OCI-LY1 (cell line): ENCODE results near the gene NEXN.

ENCODE experiments used
- H2AFZ ChIP-seq: fragments of 200-600 bp; sonication (generic), shearing (Covaris generic); 2 replicates; pipeline ENCODE4 v1.6.0; 2014; ENCODE audit warnings: antibody characterized with exemption, mild to moderate bottlenecking, low read length
- H3F3A ChIP-seq: fragments of 200-600 bp; sonication (generic), shearing (Covaris generic); 2 replicates; pipeline ENCODE4 v1.6.0; 2014; ENCODE audit warnings: mild to moderate bottlenecking, antibody characterized with exemption, low read length, moderate library complexity; ENCODE audit not compliant: insufficient read depth
- H3K27ac ChIP-seq: fragments of 200-600 bp; sonication (generic); 2 replicates; pipeline ENCODE4 v1.5.1; 2014; ENCODE audit warnings: low read length, mixed run types, mild to moderate bottlenecking, low read depth; ENCODE audit not compliant: poor library complexity, severe bottlenecking
- H3K27me3 ChIP-seq: fragments of 200-600 bp; sonication (generic); 2 replicates; pipeline ENCODE4 v1.6.0; 2014; ENCODE audit warnings: antibody characterized with exemption, mild to moderate bottlenecking, low read length, moderate library complexity; ENCODE audit not compliant: insufficient read depth
- H3K36me3 ChIP-seq: fragments of 200-600 bp; sonication (generic); 2 replicates; pipeline ENCODE4 v1.6.1; 2014; ENCODE audit warnings: mild to moderate bottlenecking, antibody characterized with exemption, low read length, moderate library complexity, mixed read lengths; ENCODE audit not compliant: insufficient read depth
- H3K4me1 ChIP-seq: fragments of 200-600 bp; sonication (generic); 2 replicates; pipeline ENCODE4 v1.5.1; 2014; ENCODE audit warnings: mild to moderate bottlenecking, low read length, moderate library complexity; ENCODE audit not compliant: insufficient read depth, severe bottlenecking
- H3K4me2 ChIP-seq: fragments of 200-600 bp; sonication (generic), shearing (Covaris generic); 2 replicates; pipeline ENCODE4 v1.6.1; 2014; ENCODE audit warnings: low read length
- H3K4me3 ChIP-seq: fragments of 200-600 bp; sonication (generic); 2 replicates; pipeline ENCODE4 v1.5.1; 2014; ENCODE audit warnings: low read length, low read depth, mild to moderate bottlenecking, mixed read lengths; ENCODE audit not compliant: poor library complexity, severe bottlenecking
- H3K79me2 ChIP-seq: fragments of 200-600 bp; shearing (Covaris generic); 2 replicates; pipeline ENCODE4 v1.6.1; 2016; ENCODE audit warnings: mixed run types, low read length, mixed read lengths; ENCODE audit not compliant: insufficient read depth
- H3K9ac ChIP-seq: fragments of 200-600 bp; sonication (generic), shearing (Covaris generic); 2 replicates; pipeline ENCODE4 v1.6.1; 2014; ENCODE audit warnings: mild to moderate bottlenecking, low read length, mixed read lengths
- H3K9me2 ChIP-seq: fragments of 200-600 bp; sonication (generic), shearing (Covaris generic); 2 replicates; pipeline ENCODE4 v1.6.1; 2014; ENCODE audit warnings: low read depth, mild to moderate bottlenecking, low read length, mixed read lengths
- H3K9me3 ChIP-seq: fragments of 200-600 bp; shearing (Covaris generic); 2 replicates; pipeline ENCODE4 v1.6.1; 2014; ENCODE audit warnings: low read length, mixed read lengths
- H4K20me1 ChIP-seq: fragments of 200-600 bp; sonication (generic), shearing (Covaris generic); 2 replicates; pipeline ENCODE4 v1.6.0; 2016; ENCODE audit warnings: mild to moderate bottlenecking, low read length; ENCODE audit not compliant: insufficient read depth
- EZH2 ChIP-seq: fragments of 200-600 bp; sonication (generic), shearing (Covaris generic); IDR thresholded peaks from 2 replicates; pipeline ENCODE4 v1.8.0; 2017; ENCODE audit warnings: borderline replicate concordance, mixed run types, mild to moderate bottlenecking, antibody characterized with exemption, low read length, moderate library complexity, mixed read lengths
- TF ChIP-seq, protein P1 (sequence below): fragments of 200-600 bp; sonication (generic), shearing (Covaris generic); IDR thresholded peaks from 2 replicates; pipeline ENCODE4 v1.5.1; 2017; ENCODE audit warnings: mild to moderate bottlenecking, antibody characterized with exemption, low read length, moderate library complexity, mixed read lengths

Gene NEXN

DNA sequence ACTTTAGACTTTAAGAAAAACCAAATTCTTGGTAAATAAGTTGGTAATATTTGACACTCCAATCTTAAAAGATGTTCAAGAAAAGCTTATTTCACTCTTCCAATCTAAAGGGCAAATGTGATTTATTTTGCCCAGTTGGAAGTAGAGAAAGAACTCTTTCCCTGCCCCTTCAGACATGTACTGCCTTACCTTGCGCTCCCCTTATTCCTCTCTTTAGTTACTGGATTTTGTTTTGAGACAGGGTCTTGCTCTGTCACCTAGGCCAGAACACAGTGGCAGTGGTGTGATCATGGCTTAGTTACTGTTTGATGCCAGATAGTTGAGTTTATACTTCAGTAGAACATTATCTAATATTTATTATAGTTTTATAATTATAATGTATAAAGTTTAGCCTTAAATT is 62.9 kb downstream of the NEXN start:
- H3K9ac ChIP-seq = no peak overlapping the region
- H3K4me2 ChIP-seq = no peak overlapping the region
- peaks cover 8% of the 10 kb centered on the region; the same call in 1 of the 2 replicates for H3K79me2 ChIP-seq
- no peaks in the 10 kb centered on the region for H3K9me3 ChIP-seq
- no peaks in the 10 kb centered on the region for H3K9me2 ChIP-seq
- H3K27me3 ChIP-seq = no peaks in the 10 kb centered on the region
- H3K4me1 ChIP-seq = peaks cover 16% of the 10 kb centered on the region
- no peak overlapping the region for H3K27ac ChIP-seq
- no peak overlapping the region for H2AFZ ChIP-seq
- H3F3A ChIP-seq = no peaks in the 10 kb centered on the region
- TF ChIP-seq EZH2 = no peak
- TF ChIP-seq, protein P1, sequence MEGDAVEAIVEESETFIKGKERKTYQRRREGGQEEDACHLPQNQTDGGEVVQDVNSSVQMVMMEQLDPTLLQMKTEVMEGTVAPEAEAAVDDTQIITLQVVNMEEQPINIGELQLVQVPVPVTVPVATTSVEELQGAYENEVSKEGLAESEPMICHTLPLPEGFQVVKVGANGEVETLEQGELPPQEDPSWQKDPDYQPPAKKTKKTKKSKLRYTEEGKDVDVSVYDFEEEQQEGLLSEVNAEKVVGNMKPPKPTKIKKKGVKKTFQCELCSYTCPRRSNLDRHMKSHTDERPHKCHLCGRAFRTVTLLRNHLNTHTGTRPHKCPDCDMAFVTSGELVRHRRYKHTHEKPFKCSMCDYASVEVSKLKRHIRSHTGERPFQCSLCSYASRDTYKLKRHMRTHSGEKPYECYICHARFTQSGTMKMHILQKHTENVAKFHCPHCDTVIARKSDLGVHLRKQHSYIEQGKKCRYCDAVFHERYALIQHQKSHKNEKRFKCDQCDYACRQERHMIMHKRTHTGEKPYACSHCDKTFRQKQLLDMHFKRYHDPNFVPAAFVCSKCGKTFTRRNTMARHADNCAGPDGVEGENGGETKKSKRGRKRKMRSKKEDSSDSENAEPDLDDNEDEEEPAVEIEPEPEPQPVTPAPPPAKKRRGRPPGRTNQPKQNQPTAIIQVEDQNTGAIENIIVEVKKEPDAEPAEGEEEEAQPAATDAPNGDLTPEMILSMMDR = no peak
- H3K4me3 ChIP-seq = no peak overlapping the region
- H4K20me1 ChIP-seq = peaks cover 3% of the 10 kb centered on the region; the same call in 1 of the 2 replicates
- peaks cover 98% of the 10 kb centered on the region for H3K36me3 ChIP-seq

DNA sequence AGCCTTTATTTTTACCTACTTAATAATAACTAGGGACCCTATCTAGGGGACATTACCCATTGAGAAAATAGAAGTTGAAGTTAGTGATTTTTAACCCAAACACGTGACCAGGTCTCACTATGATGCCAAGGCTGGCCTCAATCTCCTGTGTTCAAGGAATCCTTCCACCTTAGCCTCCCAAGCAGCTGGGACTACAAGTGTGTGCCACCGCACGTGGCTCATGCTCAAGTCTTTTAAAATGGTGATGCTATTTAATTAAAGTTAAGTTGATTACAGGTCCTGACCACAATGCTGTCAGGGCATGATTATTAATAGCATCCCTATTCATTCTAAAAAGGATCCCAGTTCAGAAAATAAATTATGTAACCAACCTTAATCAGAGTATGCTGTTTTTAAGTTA is 65.5 kb downstream of the NEXN start:
- H3K27me3 ChIP-seq = no peaks in the 10 kb centered on the region
- TF ChIP-seq, protein P1 = no peak
- no peak for TF ChIP-seq EZH2
- no peak overlapping the region for H3K4me3 ChIP-seq
- peaks cover 16% of the 10 kb centered on the region for H3K4me1 ChIP-seq
- no peak overlapping the region for H3K27ac ChIP-seq
- no peaks in the 10 kb centered on the region for H3K9me2 ChIP-seq
- H3K4me2 ChIP-seq = no peak overlapping the region
- no peak overlapping the region for H2AFZ ChIP-seq
- peaks cover 3% of the 10 kb centered on the region; the same call in 1 of the 2 replicates for H4K20me1 ChIP-seq
- H3K36me3 ChIP-seq = peaks cover 98% of the 10 kb centered on the region
- H3K9ac ChIP-seq = no peak overlapping the region
- H3K79me2 ChIP-seq = peaks cover 8% of the 10 kb centered on the region; the same call in 1 of the 2 replicates
- no peaks in the 10 kb centered on the region for H3F3A ChIP-seq
- H3K9me3 ChIP-seq = no peaks in the 10 kb centered on the region

DNA sequence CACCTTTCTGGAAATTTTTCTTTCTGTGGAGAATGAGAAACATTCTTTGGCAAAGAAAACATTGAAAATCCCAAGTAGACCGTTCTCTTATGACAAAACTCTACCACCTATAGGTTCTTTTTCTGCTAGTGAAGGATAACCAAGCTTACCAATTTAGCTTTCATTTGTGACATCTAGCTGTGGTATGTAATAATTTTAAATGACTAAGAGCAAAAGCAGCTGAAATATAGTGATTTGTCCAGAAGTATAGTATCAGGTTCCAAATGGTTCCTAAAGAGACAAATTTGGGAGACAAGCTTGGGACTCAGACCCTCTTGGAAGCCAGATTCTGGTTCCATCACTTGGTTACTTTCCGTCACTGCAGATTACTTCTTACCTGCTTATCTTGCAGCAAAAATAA is 66.1 kb downstream of the NEXN start:
- no peak overlapping the region for H3K4me3 ChIP-seq
- peaks cover 8% of the 10 kb centered on the region; the same call in 1 of the 2 replicates for H3K79me2 ChIP-seq
- H3K27me3 ChIP-seq = no peaks in the 10 kb centered on the region
- no peak for TF ChIP-seq EZH2
- TF ChIP-seq, protein P1 = no peak
- no peaks in the 10 kb centered on the region for H3K9me3 ChIP-seq
- peaks cover 16% of the 10 kb centered on the region for H3K4me1 ChIP-seq
- H3K9me2 ChIP-seq = no peaks in the 10 kb centered on the region
- no peak overlapping the region for H2AFZ ChIP-seq
- H3K36me3 ChIP-seq = peaks cover 98% of the 10 kb centered on the region
- no peak overlapping the region for H3K9ac ChIP-seq
- no peak overlapping the region for H3K27ac ChIP-seq
- H4K20me1 ChIP-seq = peaks cover 3% of the 10 kb centered on the region; the same call in 1 of the 2 replicates
- no peak overlapping the region for H3K4me2 ChIP-seq
- no peaks in the 10 kb centered on the region for H3F3A ChIP-seq
